HepG2 (cell line): ENCODE results near the gene MYO7B. TPM values are rescaled to one million over a fixed set of nuclear protein-coding genes. Genes with fewer than 3 reads are reported as not detected.

Experiments
- ARID2 ChIP-seq: sonication (generic); formaldehyde crosslinking; IDR thresholded peaks from 2 replicates; pipeline ENCODE4 v1.8.1; 2022; ENCODE audit warnings: mild to moderate bottlenecking, missing genetic modification reagents, borderline replicate concordance
- ARNT2 ChIP-seq: sonication (generic); formaldehyde crosslinking; IDR thresholded peaks from 2 replicates; pipeline ENCODE4 v1.8.0; 2022; ENCODE audit warnings: mild to moderate bottlenecking, low read depth, missing genetic modification reagents, moderate library complexity
- CEBPG ChIP-seq: IDR thresholded peaks from 2 replicates; pipeline ENCODE4 v1.6.1; 2016
- GFI1 ChIP-seq: sonication (generic); formaldehyde crosslinking; IDR thresholded peaks from 2 replicates; pipeline ENCODE4 v1.5.0; 2020; ENCODE audit warnings: missing genetic modification reagents, mild to moderate bottlenecking, borderline replicate concordance
- JARID2 ChIP-seq: sonication (generic); formaldehyde crosslinking; IDR thresholded peaks from 2 replicates; pipeline ENCODE4 v1.8.1; 2023; ENCODE audit warnings: missing genetic modification reagents, inconsistent platforms; ENCODE audit not compliant: insufficient replicate concordance
- MEIS2 ChIP-seq: sonication (generic); formaldehyde crosslinking; IDR thresholded peaks from 2 replicates; pipeline ENCODE4 v1.9.0; 2021; ENCODE audit warnings: mild to moderate bottlenecking, missing genetic modification reagents
- NR1H2 ChIP-seq: sonication (generic); formaldehyde crosslinking; IDR thresholded peaks from 2 replicates; pipeline ENCODE4 v1.8.1; 2022; ENCODE audit warnings: low read depth, missing genetic modification reagents, borderline replicate concordance
- ZNF775 ChIP-seq: sonication (generic); formaldehyde crosslinking; IDR thresholded peaks from 2 replicates; pipeline ENCODE4 v1.4.0; 2020; ENCODE audit warnings: missing genetic modification reagents, mild to moderate bottlenecking, moderate library complexity, borderline replicate concordance
- polyA plus RNA-seq, 8 experiments: library from polyadenylated mRNA; depleted of rRNA in 3 of 8; stranded (reverse) in 7 of 8; unstranded in 1 of 8; fragments of >200 nt; fragmentation: Illumina TruSeq in 4 of 8; extraction: Trizol in 4 of 8; gene quantifications; 2 replicates each; pipeline versions ENCODE4 v1.2.1 to v1.2.3, GENCODE V29; 2011 to 2016; ENCODE audit warnings: low read depth in 4 of 8, missing spikeins in 1 of 8, mixed read lengths in 1 of 8; ENCODE audit not compliant: insufficient read depth in 1 of 8
- total RNA-seq, 5 experiments: library from RNA; depleted of rRNA; stranded (reverse); fragments of >200 nt; fragmentation: Illumina TruSeq; extraction: Trizol; gene quantifications; 2 replicates each; pipeline ENCODE4 v1.2.3, GENCODE V29; 2016; ENCODE audit warnings: low read depth in 1 of 5
- TF ChIP-seq, protein P1 (sequence below): sonication (generic); formaldehyde crosslinking; IDR thresholded peaks from 2 replicates; pipeline ENCODE4 v1.5.0; 2020; ENCODE audit warnings: mild to moderate bottlenecking, missing genetic modification reagents, borderline replicate concordance
- TF ChIP-seq, protein P2 (sequence below): sonication (generic); formaldehyde crosslinking; IDR thresholded peaks from 2 replicates; pipeline ENCODE4 v1.4.0; 2020; ENCODE audit warnings: missing genetic modification reagents, borderline replicate concordance
- TF ChIP-seq, protein P3 (sequence below): sonication (generic); formaldehyde crosslinking; IDR thresholded peaks from 2 replicates; pipeline ENCODE4 v1.4.0; 2020; ENCODE audit warnings: mild to moderate bottlenecking, missing genetic modification reagents
- TF ChIP-seq, protein P4 (sequence below): IDR thresholded peaks from 2 replicates; pipeline ENCODE4 v1.6.1; 2012; ENCODE audit warnings: low read depth, low read length, improper control_type of control experiment
- TF ChIP-seq, protein P5 (sequence below): sonication (generic); formaldehyde crosslinking; IDR thresholded peaks from 2 replicates; pipeline ENCODE4 v1.4.0; 2020; ENCODE audit warnings: low read depth, mild to moderate bottlenecking, missing genetic modification reagents
- TF ChIP-seq, protein P6 (sequence below): IDR thresholded peaks from 2 replicates; pipeline ENCODE4 v1.6.1; 2016

The MYO7B gene
- total and polyA plus RNA-seq, 2 of the 13 experiments (the other 11 are each of a cell fraction or from before 2014, with no cell fraction given): not detected

DNA sequence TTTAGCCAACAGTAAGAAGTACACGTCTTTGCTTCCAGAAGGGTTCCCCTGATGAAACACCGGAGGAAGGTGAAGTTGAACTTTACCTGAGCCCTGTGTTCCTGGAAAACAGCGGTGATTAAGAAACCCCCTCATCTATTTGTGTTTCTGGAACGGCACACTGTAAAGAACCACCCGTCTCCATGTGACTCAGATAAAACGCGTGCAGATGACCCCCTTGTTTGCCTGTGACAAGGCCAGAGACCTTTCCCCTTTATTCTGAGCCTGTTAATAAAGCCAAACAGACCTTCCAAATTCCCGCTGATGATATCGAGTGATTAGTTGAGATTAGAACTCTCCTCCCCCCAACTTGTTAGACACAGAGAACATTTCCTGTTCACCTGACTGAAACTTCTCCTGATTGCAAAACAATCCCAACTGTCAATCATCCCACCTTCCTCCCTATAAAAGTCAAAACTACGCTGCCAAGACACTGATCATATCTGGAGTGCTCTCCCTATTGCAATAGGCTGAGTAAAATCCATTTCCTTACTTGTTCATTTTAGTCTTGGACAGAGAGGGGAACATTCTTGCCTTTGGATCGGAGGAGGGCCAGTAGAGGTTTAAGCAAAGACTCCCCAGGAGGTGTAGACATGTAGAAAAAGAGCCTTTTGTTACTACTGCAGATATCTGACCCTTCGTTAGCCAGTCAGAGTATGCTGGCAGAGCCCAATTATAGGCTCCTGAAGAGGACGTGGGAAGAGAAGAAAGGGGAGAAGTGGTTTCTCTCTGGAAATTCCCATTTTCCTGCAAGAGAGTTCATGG is 8.3 kb upstream of the MYO7B start (continued):
- TF ChIP-seq, protein P1, sequence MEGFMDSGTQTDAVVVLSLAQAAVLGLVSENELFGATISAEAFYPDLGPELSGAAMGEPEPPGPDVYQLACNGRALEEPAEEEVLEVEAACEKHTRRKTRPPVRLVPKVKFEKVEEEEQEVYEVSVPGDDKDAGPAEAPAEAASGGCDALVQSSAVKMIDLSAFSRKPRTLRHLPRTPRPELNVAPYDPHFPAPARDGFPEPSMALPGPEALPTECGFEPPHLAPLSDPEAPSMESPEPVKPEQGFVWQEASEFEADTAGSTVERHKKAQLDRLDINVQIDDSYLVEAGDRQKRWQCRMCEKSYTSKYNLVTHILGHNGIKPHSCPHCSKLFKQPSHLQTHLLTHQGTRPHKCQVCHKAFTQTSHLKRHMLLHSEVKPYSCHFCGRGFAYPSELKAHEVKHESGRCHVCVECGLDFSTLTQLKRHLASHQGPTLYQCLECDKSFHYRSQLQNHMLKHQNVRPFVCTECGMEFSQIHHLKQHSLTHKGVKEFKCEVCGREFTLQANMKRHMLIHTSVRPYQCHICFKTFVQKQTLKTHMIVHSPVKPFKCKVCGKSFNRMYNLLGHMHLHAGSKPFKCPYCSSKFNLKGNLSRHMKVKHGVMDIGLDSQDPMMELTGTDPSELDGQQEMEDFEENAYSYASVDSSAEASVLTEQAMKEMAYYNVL (CRISPR knock-in tag): peak; percentile 74; the same call in 1 of the 2 replicates
- TF ChIP-seq NR1H2 (CRISPR knock-in tag) (no peak), GFI1 (CRISPR knock-in tag) (peak; percentile 50; the same call in 1 of the 2 replicates), MEIS2 (CRISPR knock-in tag) (peak; percentile 63; the same call in 1 of the 2 replicates), CEBPG (CRISPR knock-in tag) (peak; percentile 93), JARID2 (CRISPR knock-in tag) (peak; percentile 25), ZNF775 (CRISPR knock-in tag) (peak; percentile 81; the same call in 1 of the 2 replicates), ARID2 (no peak), ARNT2 (CRISPR knock-in tag) (no peak)
- TF ChIP-seq, protein P2, sequence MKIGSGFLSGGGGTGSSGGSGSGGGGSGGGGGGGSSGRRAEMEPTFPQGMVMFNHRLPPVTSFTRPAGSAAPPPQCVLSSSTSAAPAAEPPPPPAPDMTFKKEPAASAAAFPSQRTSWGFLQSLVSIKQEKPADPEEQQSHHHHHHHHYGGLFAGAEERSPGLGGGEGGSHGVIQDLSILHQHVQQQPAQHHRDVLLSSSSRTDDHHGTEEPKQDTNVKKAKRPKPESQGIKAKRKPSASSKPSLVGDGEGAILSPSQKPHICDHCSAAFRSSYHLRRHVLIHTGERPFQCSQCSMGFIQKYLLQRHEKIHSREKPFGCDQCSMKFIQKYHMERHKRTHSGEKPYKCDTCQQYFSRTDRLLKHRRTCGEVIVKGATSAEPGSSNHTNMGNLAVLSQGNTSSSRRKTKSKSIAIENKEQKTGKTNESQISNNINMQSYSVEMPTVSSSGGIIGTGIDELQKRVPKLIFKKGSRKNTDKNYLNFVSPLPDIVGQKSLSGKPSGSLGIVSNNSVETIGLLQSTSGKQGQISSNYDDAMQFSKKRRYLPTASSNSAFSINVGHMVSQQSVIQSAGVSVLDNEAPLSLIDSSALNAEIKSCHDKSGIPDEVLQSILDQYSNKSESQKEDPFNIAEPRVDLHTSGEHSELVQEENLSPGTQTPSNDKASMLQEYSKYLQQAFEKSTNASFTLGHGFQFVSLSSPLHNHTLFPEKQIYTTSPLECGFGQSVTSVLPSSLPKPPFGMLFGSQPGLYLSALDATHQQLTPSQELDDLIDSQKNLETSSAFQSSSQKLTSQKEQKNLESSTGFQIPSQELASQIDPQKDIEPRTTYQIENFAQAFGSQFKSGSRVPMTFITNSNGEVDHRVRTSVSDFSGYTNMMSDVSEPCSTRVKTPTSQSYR (CRISPR knock-in tag): peak; percentile 33; the same call in 1 of the 2 replicates
- TF ChIP-seq, protein P3, sequence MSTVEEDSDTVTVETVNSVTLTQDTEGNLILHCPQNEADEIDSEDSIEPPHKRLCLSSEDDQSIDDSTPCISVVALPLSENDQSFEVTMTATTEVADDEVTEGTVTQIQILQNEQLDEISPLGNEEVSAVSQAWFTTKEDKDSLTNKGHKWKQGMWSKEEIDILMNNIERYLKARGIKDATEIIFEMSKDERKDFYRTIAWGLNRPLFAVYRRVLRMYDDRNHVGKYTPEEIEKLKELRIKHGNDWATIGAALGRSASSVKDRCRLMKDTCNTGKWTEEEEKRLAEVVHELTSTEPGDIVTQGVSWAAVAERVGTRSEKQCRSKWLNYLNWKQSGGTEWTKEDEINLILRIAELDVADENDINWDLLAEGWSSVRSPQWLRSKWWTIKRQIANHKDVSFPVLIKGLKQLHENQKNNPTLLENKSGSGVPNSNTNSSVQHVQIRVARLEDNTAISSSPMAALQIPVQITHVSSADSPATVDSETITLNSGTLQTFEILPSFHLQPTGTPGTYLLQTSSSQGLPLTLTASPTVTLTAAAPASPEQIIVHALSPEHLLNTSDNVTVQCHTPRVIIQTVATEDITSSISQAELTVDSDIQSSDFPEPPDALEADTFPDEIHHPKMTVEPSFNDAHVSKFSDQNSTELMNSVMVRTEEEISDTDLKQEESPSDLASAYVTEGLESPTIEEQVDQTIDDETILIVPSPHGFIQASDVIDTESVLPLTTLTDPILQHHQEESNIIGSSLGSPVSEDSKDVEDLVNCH (CRISPR knock-in tag): no peak
- TF ChIP-seq, protein P4, sequence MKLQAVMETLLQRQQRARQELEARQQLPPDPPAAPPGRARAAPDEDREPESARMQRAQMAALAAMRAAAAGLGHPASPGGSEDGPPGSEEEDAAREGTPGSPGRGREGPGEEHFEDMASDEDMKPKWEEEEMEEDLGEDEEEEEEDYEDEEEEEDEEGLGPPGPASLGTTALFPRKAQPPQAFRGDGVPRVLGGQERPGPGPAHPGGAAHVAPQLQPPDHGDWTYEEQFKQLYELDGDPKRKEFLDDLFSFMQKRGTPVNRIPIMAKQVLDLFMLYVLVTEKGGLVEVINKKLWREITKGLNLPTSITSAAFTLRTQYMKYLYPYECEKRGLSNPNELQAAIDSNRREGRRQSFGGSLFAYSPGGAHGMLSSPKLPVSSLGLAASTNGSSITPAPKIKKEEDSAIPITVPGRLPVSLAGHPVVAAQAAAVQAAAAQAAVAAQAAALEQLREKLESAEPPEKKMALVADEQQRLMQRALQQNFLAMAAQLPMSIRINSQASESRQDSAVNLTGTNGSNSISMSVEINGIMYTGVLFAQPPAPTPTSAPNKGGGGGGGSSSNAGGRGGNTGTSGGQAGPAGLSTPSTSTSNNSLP: 0 out of 2 replicates have a peak, but pooled peaks have one; percentile 27
- TF ChIP-seq, protein P5, sequence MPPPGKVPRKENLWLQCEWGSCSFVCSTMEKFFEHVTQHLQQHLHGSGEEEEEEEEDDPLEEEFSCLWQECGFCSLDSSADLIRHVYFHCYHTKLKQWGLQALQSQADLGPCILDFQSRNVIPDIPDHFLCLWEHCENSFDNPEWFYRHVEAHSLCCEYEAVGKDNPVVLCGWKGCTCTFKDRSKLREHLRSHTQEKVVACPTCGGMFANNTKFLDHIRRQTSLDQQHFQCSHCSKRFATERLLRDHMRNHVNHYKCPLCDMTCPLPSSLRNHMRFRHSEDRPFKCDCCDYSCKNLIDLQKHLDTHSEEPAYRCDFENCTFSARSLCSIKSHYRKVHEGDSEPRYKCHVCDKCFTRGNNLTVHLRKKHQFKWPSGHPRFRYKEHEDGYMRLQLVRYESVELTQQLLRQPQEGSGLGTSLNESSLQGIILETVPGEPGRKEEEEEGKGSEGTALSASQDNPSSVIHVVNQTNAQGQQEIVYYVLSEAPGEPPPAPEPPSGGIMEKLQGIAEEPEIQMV (CRISPR knock-in tag): no peak
- TF ChIP-seq, protein P6, sequence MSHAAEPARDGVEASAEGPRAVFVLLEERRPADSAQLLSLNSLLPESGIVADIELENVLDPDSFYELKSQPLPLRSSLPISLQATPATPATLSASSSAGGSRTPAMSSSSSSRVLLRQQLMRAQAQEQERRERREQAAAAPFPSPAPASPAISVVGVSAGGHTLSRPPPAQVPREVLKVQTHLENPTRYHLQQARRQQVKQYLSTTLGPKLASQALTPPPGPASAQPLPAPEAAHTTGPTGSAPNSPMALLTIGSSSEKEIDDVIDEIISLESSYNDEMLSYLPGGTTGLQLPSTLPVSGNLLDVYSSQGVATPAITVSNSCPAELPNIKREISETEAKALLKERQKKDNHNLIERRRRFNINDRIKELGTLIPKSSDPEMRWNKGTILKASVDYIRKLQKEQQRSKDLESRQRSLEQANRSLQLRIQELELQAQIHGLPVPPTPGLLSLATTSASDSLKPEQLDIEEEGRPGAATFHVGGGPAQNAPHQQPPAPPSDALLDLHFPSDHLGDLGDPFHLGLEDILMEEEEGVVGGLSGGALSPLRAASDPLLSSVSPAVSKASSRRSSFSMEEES (CRISPR knock-in tag): peak; percentile 59; the same call in 1 of the 2 replicates
